ENCODE measurements around the gene SPTBN4. TPM values are rescaled to one million over a fixed set of nuclear protein-coding genes. Genes with fewer than 3 reads are reported as not detected.

The SPTBN4 gene
- total RNA-seq, 2 donors from 2014 or later, result 0.79 to 2.0 TPM

DNA sequence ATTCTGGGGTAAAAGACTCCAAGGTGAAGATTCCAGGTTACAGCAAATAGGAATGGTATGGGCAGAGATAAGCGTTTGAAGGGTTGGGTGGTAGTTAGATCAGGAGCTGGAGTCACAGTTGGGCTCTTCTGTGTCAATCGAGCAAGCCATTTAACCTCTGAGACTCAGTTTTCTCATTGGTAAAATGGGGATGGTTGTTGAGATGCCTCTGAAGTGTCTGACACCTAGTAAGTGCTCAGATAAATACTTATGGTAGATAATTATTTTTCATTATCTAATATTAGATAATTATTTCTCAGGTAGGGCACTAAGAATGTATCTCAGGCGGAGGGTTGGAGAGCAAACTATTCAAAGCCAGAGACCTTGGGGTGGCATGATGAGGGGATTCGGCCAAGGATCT lies 142.2 kb downstream of the SPTBN4 start:
- Histone ChIP-seq H3K36me3 (ENCODE audit: control insufficient read depth, insufficient read depth, low read length) (no peaks in the 10 kb centered on the region), H3K4me3 (ENCODE audit: low read length) (peak overlapping the region; percentile 75), H3K27me3 (ENCODE audit: control insufficient read depth, insufficient read depth, low read length, poor library complexity, severe bottlenecking) (peaks cover 40% of the 10 kb centered on the region), H3K9ac (ENCODE audit: extremely low read depth, low read length, poor library complexity, severe bottlenecking) (no peak overlapping the region), H3K4me1 (ENCODE audit: control insufficient read depth, insufficient read depth, low read length) (peaks cover 2% of the 10 kb centered on the region), H3K9me3 (ENCODE audit: control insufficient read depth, low read length) (no peaks in the 10 kb centered on the region), H3K27ac (ENCODE audit: low read depth, low read length) (no peak overlapping the region)
- WGBS, 2 experiments (ENCODE audit: insufficient coverage in 1 of 2, insufficient read length in 1 of 2), result 70 to 72% methylated on average over 3 to 4 of the region's 4 CpGs
- peaks cover 85% of the 10 kb centered on the region for H3K27me3 Mint-ChIP-seq (ENCODE audit: insufficient read depth)
- no peak overlapping the region for H3K27ac Mint-ChIP-seq
- no peak for DNase-seq
- TF ChIP-seq, protein P1, sequence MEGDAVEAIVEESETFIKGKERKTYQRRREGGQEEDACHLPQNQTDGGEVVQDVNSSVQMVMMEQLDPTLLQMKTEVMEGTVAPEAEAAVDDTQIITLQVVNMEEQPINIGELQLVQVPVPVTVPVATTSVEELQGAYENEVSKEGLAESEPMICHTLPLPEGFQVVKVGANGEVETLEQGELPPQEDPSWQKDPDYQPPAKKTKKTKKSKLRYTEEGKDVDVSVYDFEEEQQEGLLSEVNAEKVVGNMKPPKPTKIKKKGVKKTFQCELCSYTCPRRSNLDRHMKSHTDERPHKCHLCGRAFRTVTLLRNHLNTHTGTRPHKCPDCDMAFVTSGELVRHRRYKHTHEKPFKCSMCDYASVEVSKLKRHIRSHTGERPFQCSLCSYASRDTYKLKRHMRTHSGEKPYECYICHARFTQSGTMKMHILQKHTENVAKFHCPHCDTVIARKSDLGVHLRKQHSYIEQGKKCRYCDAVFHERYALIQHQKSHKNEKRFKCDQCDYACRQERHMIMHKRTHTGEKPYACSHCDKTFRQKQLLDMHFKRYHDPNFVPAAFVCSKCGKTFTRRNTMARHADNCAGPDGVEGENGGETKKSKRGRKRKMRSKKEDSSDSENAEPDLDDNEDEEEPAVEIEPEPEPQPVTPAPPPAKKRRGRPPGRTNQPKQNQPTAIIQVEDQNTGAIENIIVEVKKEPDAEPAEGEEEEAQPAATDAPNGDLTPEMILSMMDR (conservative IDR thresholded peaks at IDR 0.05), result no peak
- peak overlapping the region; percentile 58 for H3K4me3 Mint-ChIP-seq
- H3K4me1 Mint-ChIP-seq, result peaks cover 11% of the 10 kb centered on the region
- H3K9me3 Mint-ChIP-seq, result peaks cover 3% of the 10 kb centered on the region
- no peaks in the 10 kb centered on the region for H3K36me3 Mint-ChIP-seq (ENCODE audit: low read depth)

DNA sequence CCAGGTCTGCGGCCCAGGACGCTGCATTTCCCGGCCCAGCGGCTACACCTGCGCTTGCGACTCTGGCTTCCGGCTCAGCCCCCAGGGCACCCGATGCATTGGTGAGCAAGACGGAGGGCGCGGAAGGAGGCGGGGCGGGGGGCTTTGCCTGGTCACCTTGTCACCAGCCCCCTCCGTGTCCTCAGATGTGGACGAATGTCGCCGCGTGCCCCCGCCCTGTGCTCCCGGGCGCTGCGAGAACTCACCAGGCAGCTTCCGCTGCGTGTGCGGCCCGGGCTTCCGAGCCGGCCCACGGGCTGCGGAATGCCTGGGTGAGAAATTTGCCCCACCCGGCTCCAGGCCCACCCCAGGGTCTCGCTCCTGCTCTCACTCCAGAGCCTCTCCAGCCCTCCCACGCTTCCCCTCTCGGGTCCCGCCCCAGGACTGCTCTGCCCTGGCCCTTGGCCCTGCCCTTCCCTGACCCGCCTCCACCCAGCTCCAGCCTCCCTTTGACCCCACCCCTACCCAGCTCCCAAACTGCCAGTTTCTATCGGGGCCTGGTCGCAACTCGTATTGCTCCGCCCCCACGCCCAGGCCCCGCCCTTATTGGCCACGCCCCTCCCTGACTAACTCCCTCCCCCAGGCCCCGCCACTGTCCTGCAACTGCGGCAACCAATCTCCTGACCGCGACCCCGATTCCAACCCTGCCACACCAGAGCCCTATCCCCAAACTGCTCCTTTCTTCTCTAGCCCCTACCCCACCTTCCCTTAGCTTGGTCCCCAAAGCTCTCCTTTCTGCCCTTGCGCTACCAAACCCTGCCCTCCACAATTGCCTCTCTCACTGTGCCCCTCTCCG lies 143.0 kb downstream of the SPTBN4 start:
- peak overlapping the region; percentile 75 for H3K4me3 ChIP-seq (ENCODE audit: low read length)
- H3K36me3 ChIP-seq (ENCODE audit: control insufficient read depth, insufficient read depth, low read length), result no peaks in the 10 kb centered on the region
- no peaks in the 10 kb centered on the region for H3K9me3 ChIP-seq (ENCODE audit: control insufficient read depth, low read length)
- DNase-seq, result peak; percentile 98
- Mint-ChIP-seq H3K9me3 (no peaks in the 10 kb centered on the region), H3K36me3 (ENCODE audit: low read depth) (no peaks in the 10 kb centered on the region), H3K27me3 (ENCODE audit: insufficient read depth) (peaks cover 76% of the 10 kb centered on the region), H3K4me1 (peaks cover 13% of the 10 kb centered on the region), H3K4me3 (peak overlapping the region; percentile 58), H3K27ac (peak overlapping the region; percentile 44)
- H3K27me3 ChIP-seq (ENCODE audit: control insufficient read depth, insufficient read depth, low read length, poor library complexity, severe bottlenecking), result peaks cover 33% of the 10 kb centered on the region
- 4 to 5% methylated on average over 16 to 49 of the region's 50 CpGs for whole genome bisulfite sequencing, 2 experiments (ENCODE audit: insufficient coverage in 1 of 2, insufficient read length in 1 of 2)
- TF ChIP-seq, protein P1 (conservative IDR thresholded peaks at IDR 0.05), result no peak
- H3K9ac ChIP-seq (ENCODE audit: extremely low read depth, low read length, poor library complexity, severe bottlenecking), result no peak overlapping the region
- H3K4me1 ChIP-seq (ENCODE audit: control insufficient read depth, insufficient read depth, low read length), result peaks cover 2% of the 10 kb centered on the region
- no peak overlapping the region for H3K27ac ChIP-seq (ENCODE audit: low read depth, low read length)

DNA sequence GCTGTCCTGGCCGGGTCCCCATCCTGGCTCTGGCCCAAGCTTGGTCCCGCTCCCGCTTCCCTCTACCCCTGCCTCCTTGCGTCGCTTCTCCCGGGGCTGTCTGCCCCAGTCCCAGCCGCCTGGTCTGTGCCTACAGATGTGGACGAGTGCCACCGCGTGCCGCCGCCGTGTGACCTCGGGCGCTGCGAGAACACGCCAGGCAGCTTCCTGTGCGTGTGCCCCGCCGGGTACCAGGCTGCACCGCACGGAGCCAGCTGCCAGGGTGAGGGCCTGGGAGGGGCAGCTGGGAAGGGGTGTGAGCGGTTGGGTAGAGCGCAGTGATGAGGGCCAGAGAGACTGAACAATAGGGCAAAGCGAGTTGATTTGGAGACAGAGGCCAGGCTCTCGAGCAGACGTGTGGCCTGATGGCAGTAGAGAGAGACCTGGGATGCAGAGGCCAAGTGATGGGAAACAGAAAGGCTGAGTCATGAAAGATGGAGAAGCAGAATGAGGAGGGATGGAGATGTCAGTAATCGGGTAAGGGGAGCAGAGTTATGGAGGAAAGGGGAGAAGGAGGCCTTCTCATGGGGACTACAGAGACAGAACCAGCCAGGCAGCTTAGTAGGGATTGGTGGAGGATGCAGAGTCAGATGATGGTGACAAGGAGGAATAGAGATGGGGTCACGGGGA lies 143.7 kb downstream of the SPTBN4 start:
- Mint-ChIP-seq H3K27ac (peak overlapping the region; percentile 44), H3K9me3 (no peaks in the 10 kb centered on the region), H3K4me3 (peak overlapping the region; percentile 58), H3K36me3 (ENCODE audit: low read depth) (peaks cover 1% of the 10 kb centered on the region), H3K4me1 (peaks cover 10% of the 10 kb centered on the region), H3K27me3 (ENCODE audit: insufficient read depth) (peaks cover 70% of the 10 kb centered on the region)
- Histone ChIP-seq H3K4me3 (ENCODE audit: low read length) (no peak overlapping the region), H3K9ac (ENCODE audit: extremely low read depth, low read length, poor library complexity, severe bottlenecking) (no peak overlapping the region), H3K9me3 (ENCODE audit: control insufficient read depth, low read length) (no peaks in the 10 kb centered on the region), H3K27ac (ENCODE audit: low read depth, low read length) (no peak overlapping the region), H3K4me1 (ENCODE audit: control insufficient read depth, insufficient read depth, low read length) (peaks cover 2% of the 10 kb centered on the region), H3K36me3 (ENCODE audit: control insufficient read depth, insufficient read depth, low read length) (peaks cover 1% of the 10 kb centered on the region), H3K27me3 (ENCODE audit: control insufficient read depth, insufficient read depth, low read length, poor library complexity, severe bottlenecking) (peaks cover 29% of the 10 kb centered on the region)
- 70 to 90% methylated on average over 7 to 29 of the region's 29 CpGs for WGBS, 2 experiments (ENCODE audit: insufficient coverage in 1 of 2, insufficient read length in 1 of 2)
- no peak for DNase-seq
- TF ChIP-seq, protein P1 (conservative IDR thresholded peaks at IDR 0.05), result no peak

Data from endodermal cell (in vitro differentiated cells).